ENCODE data around the gene RNF208. TPM values are rescaled to one million over a fixed set of nuclear protein-coding genes. Genes with fewer than 3 reads are reported as not detected.
A peak's percentile ranks its signal among the peaks of the same experiment; 100 is the strongest.

RNF208 gene
- total and polyA plus RNA-seq, 10 of the 15 experiments (the other 5 are each of a cell fraction or from before 2014, with no cell fraction given): 0.06 to 10.7 (median 0.77) TPM

- TSS peak; percentile 90 for BruUV-seq (replicated peaks)
- FAIRE-seq: peak; percentile 91
- TF ChIP-seq SPI1 (IDR thresholded peaks at IDR 0.05; ENCODE audit: borderline replicate concordance, insufficient read depth, low read depth, low read length): no peak
- no peak for TF ChIP-seq SMAD1 (IDR thresholded peaks at IDR 0.05; ENCODE audit: low read depth, partially characterized antibody)
- no peak for TF ChIP-seq ZBTB11 (CRISPR knock-in tag; IDR thresholded peaks at IDR 0.05)
- no peak for TF ChIP-seq SREBF2 (IDR thresholded peaks at IDR 0.05; ENCODE audit: low read length)
- 0 out of 2 replicates have a peak, but pooled peaks have one; percentile 20 for TF ChIP-seq BCLAF1 (IDR thresholded peaks at IDR 0.05)
- peak; percentile 100 for TF ChIP-seq CREM (IDR thresholded peaks at IDR 0.05; ENCODE audit: low read depth)
- TF ChIP-seq ZZZ3 (IDR thresholded peaks at IDR 0.05; ENCODE audit: control insufficient read depth, insufficient read length, low read depth): no peak
- TF ChIP-seq USF1 (IDR thresholded peaks at IDR 0.05; ENCODE audit: borderline replicate concordance, extremely low read length, insufficient read depth, low read depth, low read length): peak; percentile 57
- 0 out of 2 replicates have a peak, but pooled peaks have one; percentile 35 for TF ChIP-seq JUND (IDR thresholded peaks at IDR 0.05; ENCODE audit: low read depth, low read length)
- peak; percentile 95 for TF ChIP-seq POLR2A (IDR thresholded peaks at IDR 0.05; ENCODE audit: low read depth, low read length)
- TF ChIP-seq KLF5 (IDR thresholded peaks at IDR 0.05; ENCODE audit: partially characterized antibody): peak; percentile 83
- peak; percentile 81; the same call in 1 of the 2 replicates for TF ChIP-seq RB1 (IDR thresholded peaks at IDR 0.05; ENCODE audit: borderline replicate concordance)
- peak; percentile 87; the same call in 1 of the 2 replicates for TF ChIP-seq TARDBP (IDR thresholded peaks at IDR 0.05; ENCODE audit: borderline replicate concordance)
- TF ChIP-seq RELA (IDR thresholded peaks at IDR 0.05; ENCODE audit: borderline replicate concordance, partially characterized antibody): peak; percentile 87
- peak; percentile 98 for TF ChIP-seq NBN (IDR thresholded peaks at IDR 0.05)
These were observed 33.3 kb downstream of the RNF208 start, which contains the start of the genes ANAPC2 and SSNA1 for GRCh38 chr9:137188490-137189296. Gene ANAPC2 (minus strand): TSS chr9:137188560. CDS start chr9:137188532, 28 bp downstream. Gene SSNA1 (plus strand): TSS chr9:137188676. CDS start chr9:137188727, 51 bp downstream.

More at GRCh38 chr9:137188490-137189296, 33.3 kb downstream of the RNF208 start, which contains the start of the genes ANAPC2 and SSNA1:
- intact Hi-C loops (cut with micrococcal nuclease; ENCODE audit: unreplicated experiment): loop anchor here (5.0 kb wide), 2 partner anchors 34 to 61 kb away; partner anchors contain the start of gene RNF208
- ChIA-PET POLR2A (interaction anchor here (0.5 to 4.6 kb wide), 17 partner anchors 10 to 197 kb away, joined by 3 to 22 read pairs (median 6); partner anchors contain the start of genes CYSRT1, LRRC26, RNF208 and RNF224), RAD21 (ENCODE audit: unreplicated experiment) (interaction anchor here (0.6 to 3.6 kb wide), 16 partner anchors 8 to 162 kb away, joined by 3 to 23 read pairs (median 5); partner anchors contain the start of genes DPP7, RNF208, RNF224 and TPRN), CTCF (interaction anchor here (0.5 to 2.7 kb wide), 20 partner anchors 12 to 221 kb away, joined by 3 to 21 read pairs (median 6); partner anchors contain the start of genes CYSRT1, MAN1B1, RNF208 and RNF224), SMC1A (ENCODE audit: uncharacterized antibody, unreplicated experiment) (interaction anchor here (0.7 to 2.5 kb wide), 11 partner anchors 8 to 93 kb away, joined by 3 to 13 read pairs (median 4); partner anchors contain the start of gene TPRN)
- ATAC-seq: peak; percentile 92
- Histone ChIP-seq H2AFZ (ENCODE audit: control insufficient read depth, low read depth, low read length) (peak within 1 kb of the TSS; percentile 87), H3K36me3 (ENCODE audit: control insufficient read depth in 2 of 2, insufficient read depth in 2 of 2, low read length in 1 of 2) (peaks cover under 1 to 15% of the 10 kb centered on the region in 2 experiments; a peak in 3 of 4 replicates), H3K4me1 (ENCODE audit: control insufficient read depth, insufficient read depth, low read length) (peaks cover 22% of the 10 kb centered on the region), H3K27me3 (replicated peaks in 1 of 2; ENCODE audit: control insufficient read depth in 2 of 2, insufficient read depth in 2 of 2, low read length in 1 of 2) (no peaks in the 10 kb centered on the region), H4K20me1 (ENCODE audit: control insufficient read depth, insufficient read depth) (peaks cover 7% of the 10 kb centered on the region; the same call in 1 of the 2 replicates), H3K9ac (ENCODE audit: control insufficient read depth, insufficient read depth, low read length) (peak within 1 kb of the TSS; percentile 80), H3K79me2 (ENCODE audit: control insufficient read depth, insufficient read depth, low read length) (peaks cover 35% of the 10 kb centered on the region), H3K4me3 (peak within 1 kb of the TSS; percentile 99), H3K4me2 (ENCODE audit: control insufficient read depth, insufficient read depth) (peak within 1 kb of the TSS; percentile 93), H3K27ac (ENCODE audit: control insufficient read depth, insufficient read depth) (peak within 1 kb of the TSS; percentile 77), H3K9me3 (replicated peaks; ENCODE audit: control insufficient read depth, insufficient read depth, low read length) (no peaks in the 10 kb centered on the region)
- in situ Hi-C loops (cut with MboI): no loop called here
- DNase-seq (ENCODE audit: low read depth, low spot score): peak; percentile 82
- whole genome bisulfite sequencing (ENCODE audit: insufficient coverage, insufficient replicate concordance, low lambda C conversion rate, missing lambda C conversion rate): under 1% methylated on average over 98 of the region's 98 CpGs
